Measurements from ENCODE around the gene KIF5C.
A peak's percentile ranks its signal among the peaks of the same experiment; 100 is the strongest.
"Not testable (repeated sequence)": the region's sequence is repeated elsewhere in the genome, so short reads cannot be mapped to it uniquely, and the experiment has no call there.

The KIF5C gene

GRCh38 chr2:148874868-148875341 lies at the start of gene KIF5C:
TSS of gene KIF5C (plus strand) at chr2:148875227. CDS start at chr2:148875618, 391 bp downstream.
- DNase-seq, result peak; percentile 89

DNA sequence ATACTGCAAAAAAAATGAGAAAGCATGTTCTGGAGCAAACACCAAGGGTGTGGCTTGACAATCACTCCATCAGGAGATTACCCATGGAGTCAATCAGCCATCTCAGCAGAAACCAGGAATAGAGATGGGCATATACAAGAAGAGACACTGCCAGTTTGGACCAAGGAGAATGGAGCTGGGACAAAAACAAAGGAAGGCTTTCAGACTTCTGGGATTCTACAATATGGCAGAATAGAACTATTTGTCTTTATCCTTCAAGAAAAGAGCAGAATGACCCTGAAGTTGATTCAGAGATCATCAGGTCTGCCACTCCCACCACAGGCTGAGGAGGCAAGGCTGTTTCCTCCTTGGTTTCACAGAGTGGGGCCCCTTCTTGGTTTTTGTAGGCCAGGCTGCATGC lies 48.2 kb upstream of the KIF5C start:
- DNase-seq, result no peak

GRCh38 chr2:148828941-148829340 lies 46.1 kb upstream of the KIF5C start:
- DNase-seq, result no peak

GRCh38 chr2:148829618-148830017 lies 45.4 kb upstream of the KIF5C start:
- DNase-seq, result no peak

DNA sequence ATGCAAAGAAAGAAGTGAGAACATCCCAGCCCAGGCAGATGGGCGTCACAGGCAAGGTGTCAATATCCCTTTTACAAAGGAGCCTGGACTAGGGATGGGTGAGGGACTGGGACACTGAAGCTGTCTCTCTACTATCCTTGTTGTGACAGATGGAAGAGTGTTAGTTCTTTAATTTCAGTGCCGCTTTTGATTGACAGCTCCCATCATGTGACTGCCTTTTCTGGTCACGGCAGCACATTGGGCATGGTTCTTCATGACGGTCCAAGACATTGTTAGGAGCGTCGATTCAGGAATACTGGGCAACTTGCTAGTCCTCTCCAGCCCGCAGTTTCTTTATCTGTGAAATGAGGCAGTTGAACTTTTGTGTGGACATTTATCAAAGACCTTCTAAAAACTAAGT lies 42.4 kb upstream of the KIF5C start:
- no peak for DNase-seq

DNA sequence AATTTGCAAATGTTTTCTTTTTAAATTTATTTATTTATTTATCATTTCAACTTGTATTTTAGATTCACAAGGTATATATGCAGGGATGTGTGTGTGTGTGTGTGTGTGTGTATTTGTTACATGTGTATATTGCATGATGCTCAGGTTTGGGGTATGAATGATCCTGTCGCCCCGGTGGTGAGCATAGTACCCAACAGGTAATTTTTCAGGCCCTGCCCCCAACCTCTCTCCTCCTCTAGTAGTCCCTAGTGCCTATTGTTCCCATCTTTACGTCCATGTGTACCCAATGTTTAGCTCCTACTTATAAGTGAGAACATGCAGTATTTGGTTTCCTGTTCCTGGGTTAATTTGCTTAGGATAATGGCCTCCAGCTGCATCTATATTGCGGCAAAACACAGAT lies 33.0 kb upstream of the KIF5C start:
- no peak for DNase-seq

GRCh38 chr2:148848146-148848545 lies 26.9 kb upstream of the KIF5C start:
- DNase-seq, result no peak

- no peak for DNase-seq
Measured at GRCh38 chr2:148853458-148853857, 21.6 kb upstream of the KIF5C start.

- no peak for DNase-seq
Measured at GRCh38 chr2:148860037-148860436, 15.0 kb upstream of the KIF5C start.

DNA sequence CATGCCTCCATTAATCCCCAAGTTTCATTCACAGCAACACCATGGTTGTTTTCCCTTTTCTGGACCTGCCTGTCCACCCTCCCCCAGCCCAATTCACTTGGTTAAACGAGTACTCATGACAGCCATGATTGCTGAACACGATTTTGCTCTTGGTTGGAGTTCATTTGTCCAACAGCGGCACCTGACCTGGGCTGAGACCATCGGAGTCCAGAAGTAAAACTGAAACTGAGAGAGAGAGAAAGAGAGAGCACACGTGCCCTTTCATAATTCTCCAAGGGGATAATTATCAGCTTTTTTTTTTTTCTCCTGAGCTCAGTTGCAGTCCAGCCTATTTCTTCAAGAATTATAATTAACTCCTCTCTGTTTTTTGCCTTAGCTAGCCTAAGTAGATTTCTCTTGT lies 13.7 kb upstream of the KIF5C start:
- DNase-seq, result no peak

DNA sequence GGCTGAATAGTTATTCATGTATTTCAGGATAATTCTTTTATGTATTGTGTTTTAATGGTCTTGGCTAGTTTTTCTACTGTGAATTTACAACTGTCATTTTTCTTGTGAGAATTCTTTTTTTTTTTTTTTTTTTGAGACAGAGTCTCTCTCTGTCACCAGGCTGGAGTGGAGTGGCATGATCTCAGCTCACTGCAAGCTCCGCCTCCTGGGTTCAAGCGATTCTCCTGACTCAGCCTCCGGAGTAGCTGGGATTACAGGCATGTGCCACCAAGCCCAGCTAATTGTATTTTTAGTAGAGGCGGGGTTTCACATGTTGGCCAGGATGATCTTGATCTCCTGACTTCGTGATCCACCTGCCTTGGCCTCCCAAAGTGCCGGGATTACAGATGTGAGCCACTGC lies 12.5 kb upstream of the KIF5C start:
- not testable (repeated sequence) for DNase-seq

- DNase-seq, result no peak
Measured at GRCh38 chr2:148865512-148865911, 9.5 kb upstream of the KIF5C start.

GRCh38 chr2:148866091-148866490 lies 8.9 kb upstream of the KIF5C start:
- no peak for DNase-seq

DNA sequence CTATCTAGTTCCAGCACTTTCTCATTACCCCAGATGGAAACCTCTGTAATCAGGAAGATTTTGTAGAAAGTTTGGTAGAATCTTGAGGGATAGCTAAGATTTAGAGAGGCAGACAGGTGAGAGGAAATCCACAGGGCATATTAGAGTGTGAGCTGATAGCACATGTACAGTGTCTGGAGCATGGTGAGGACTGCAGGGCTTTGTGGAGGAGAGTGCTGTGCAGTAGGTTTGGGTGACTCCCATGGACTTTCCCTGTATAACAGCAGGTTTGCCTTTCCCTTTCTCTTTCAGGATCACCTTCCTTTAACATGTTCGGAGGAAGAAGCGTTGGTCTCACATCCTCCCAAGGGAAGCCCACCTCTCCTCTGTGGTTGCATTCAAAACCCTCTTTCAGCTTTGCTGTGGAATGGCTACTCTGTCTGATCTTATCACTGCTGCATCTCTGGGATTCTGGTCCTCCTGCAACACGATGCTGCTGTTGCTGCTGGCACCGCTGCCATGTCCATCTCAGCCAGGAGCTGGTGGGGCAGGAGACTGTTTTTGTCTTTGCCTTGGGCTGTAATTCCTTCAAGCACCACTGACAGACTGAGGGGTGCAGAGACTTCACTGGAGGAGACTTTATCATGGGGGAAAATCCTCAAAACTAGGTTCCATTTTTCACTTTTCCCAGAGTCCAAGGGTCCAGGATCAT lies 7.8 kb upstream of the KIF5C start:
- no peak for DNase-seq

- no peak for DNase-seq
Measured at GRCh38 chr2:148875387-148876051, 492 bp downstream of the KIF5C start.

DNA sequence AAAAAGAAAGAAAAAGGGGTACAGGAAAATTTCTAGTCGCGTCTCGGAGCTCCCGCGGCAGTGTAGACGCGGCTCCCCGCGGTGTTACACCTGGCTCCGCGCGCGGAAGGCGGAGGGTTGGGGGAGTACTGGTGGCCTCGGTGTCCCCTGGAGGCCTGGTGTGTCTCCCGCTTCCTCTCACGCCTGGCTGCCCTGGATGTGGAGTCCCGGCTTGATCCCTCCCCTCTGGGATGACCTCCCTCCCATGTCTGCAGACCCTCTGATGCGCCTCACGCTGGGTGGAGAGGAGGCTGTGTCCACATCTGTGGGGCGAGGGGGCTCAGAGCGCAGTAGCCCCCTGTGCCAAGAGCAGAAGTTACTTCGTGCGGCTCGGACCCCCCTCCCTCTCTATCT lies 1.2 kb downstream of the KIF5C start:
- no peak for DNase-seq

DNA sequence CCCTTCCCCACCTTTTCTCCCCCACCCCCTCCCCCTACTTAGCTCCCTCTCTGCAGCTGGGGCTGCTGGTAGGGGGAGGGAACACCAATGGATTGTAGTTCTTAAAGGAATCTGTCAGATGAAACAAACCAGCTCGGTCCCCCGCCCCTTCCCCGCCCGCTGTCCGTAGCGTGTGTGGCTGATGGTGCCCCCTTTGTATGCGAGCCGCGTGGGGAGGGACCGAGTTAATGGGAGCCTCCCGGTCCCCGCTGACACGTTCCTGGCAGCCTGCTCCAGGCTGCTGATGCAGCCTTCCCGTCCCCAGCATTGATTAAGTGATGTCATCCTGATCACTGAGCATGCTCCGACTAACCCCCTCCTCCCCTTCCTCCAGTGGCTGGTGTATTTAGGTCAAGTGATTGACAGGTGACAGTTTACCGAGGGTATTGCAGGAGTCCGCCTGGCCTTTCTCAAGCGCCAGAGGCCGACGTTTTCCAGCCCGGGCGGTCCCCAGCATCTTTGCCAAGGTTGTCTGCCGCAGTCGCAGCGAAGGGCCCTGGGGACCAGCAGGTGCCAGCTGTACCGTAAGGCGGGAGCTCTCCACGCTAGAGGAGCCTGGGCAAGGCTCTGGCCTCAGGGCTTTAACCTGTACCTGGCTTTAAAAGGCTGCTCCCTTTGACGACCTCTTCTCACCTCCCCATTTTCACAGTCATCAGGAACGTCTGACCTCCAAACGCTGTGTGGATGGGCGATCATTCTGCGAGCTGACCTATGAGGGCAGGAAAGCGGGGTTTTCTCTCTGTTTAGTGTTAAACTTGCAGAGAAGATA lies 1.8 kb downstream of the KIF5C start:
- peak; percentile 53 for DNase-seq

GRCh38 chr2:148877403-148877740 lies 2.3 kb downstream of the KIF5C start:
- no peak for DNase-seq

- DNase-seq, result no peak
Measured at GRCh38 chr2:148880636-148881035, 5.6 kb downstream of the KIF5C start.

- DNase-seq, result no peak
Measured at GRCh38 chr2:148882051-148882450, 7.0 kb downstream of the KIF5C start.

DNA sequence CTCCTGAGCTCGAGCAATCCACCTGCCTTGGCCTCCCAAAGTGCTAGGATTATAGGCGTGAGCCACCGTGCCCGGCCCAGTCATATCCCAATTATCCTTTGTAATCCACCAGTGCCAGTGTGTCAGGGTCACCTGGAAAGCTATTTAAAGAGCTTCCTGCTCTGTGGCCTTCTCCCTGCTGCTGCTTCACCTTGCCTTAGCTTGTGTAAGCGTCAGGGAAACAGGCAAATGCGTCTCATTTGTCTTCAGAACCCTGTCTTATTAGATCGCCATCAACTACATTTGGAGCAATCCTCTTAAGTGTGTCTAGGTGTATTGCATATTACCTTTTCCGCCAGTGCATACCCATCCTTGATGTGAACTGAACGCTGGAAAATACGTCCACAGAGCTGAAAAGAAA lies 10.2 kb downstream of the KIF5C start:
- DNase-seq, result no peak

DNA sequence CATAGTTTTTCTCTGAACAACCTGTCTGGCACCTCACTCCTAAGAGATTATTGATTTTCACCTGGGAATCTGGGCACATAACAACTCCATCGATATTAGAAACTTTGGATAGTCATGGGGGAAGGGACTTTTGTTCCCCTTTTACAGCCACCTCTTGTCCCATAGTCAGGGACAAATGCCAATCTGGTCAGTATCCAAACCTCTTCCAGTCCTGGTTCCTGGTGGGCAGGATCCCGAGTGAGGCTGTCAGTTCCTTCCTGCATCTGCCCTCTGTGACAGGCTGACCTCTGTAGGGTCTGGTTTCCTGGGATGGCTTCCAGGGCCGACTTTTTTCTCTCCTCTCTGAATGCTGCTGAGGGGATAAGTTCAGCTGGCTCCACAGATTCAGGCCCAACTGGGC lies 11.0 kb downstream of the KIF5C start:
- no peak for DNase-seq

- DNase-seq, result no peak
Measured at GRCh38 chr2:148887350-148888002, 12.4 kb downstream of the KIF5C start.

Measured in right forelimb (tissue), 1 donor.